Naive thymus-derived CD8-positive, alpha-beta T cell (primary cell): Measurements from ENCODE around the gene ID3. TPM values are rescaled to one million over a fixed set of nuclear protein-coding genes. Genes with fewer than 3 reads are reported as not detected.
"Not testable (repeated sequence)": the region's sequence is repeated elsewhere in the genome, so short reads cannot be mapped to it uniquely, and the experiment has no call there.

Experiments
- ATAC-seq, 2 donors: fragments of 150-1000 bp; cut with Tn5 transposase in 1 of 2; sonication (Bioruptor Pico), chemical (Tn5 transposase) in 1 of 2; 1 replicate in 1 of 2; 2 replicates in 1 of 2; pipeline ENCODE4 v1.10.0; 2021; ENCODE audit warnings: mild to moderate bottlenecking in 2 of 2, moderate library complexity in 2 of 2
- POLR2A ChIA-PET: fragments of 350-600 bp; sonication (Branson Sonifier 250); formaldehyde crosslinking; loops from one replicate; lab custom pipeline; 2021; ENCODE audit warnings: antibody characterized with exemption; lab: Charles Lee
- DNase-seq, 10 donors: peaks; one replicate each; pipeline versions ENCODE4 v3.0.0 to v3.0.0-alpha.2; 2020 to 2022
- H3K27ac Mint-ChIP-seq, 10 donors: one replicate each; pipeline ENCODE4 v1.8.0; 2020 to 2022; ENCODE audit warnings: mild to moderate bottlenecking in 10 of 10, mixed read lengths in 10 of 10, moderate library complexity in 4 of 10, inconsistent platforms in 1 of 10
- H3K27me3 Mint-ChIP-seq, 5 donors: one replicate each; pipeline ENCODE4 v1.8.0; 2021 to 2022; ENCODE audit warnings: mixed read lengths in 5 of 5
- H3K36me3 Mint-ChIP-seq, 3 donors: one replicate each; pipeline ENCODE4 v1.8.0; 2020 to 2022; ENCODE audit warnings: mixed read lengths in 3 of 3, mild to moderate bottlenecking in 2 of 3, inconsistent platforms in 1 of 3
- H3K4me1 Mint-ChIP-seq, 4 donors: one replicate each; pipeline ENCODE4 v1.8.0; 2021 to 2022; ENCODE audit warnings: mixed read lengths in 4 of 4
- H3K4me3 Mint-ChIP-seq, 10 donors: one replicate each; pipeline ENCODE4 v1.8.0; 2020 to 2022; ENCODE audit warnings: mild to moderate bottlenecking in 10 of 10, mixed read lengths in 10 of 10, moderate library complexity in 6 of 10, inconsistent platforms in 1 of 10
- H3K9me3 Mint-ChIP-seq, 9 donors: one replicate each; pipeline ENCODE4 v1.8.0; 2020 to 2022; ENCODE audit warnings: mixed read lengths in 9 of 9, mild to moderate bottlenecking in 3 of 9, inconsistent platforms in 1 of 9, moderate library complexity in 1 of 9
- polyA plus RNA-seq, 3 donors: library from polyadenylated mRNA; unstranded; fragments of 300-500 nt; fragmentation: Illumina TruSeq; gene quantifications; one replicate each; pipeline ENCODE4 v1.2.3, GENCODE V29; 2021
- total RNA-seq, 8 experiments: library from RNA in 2 of 8; stranded (reverse) in 2 of 8; gene quantifications; one replicate each; pipeline ENCODE4 v1.2.3 and lab custom pipeline; 2021 to 2026

ID3 gene
- total and polyA plus RNA-seq, 5 experiments from 2014 or later: 2.7 to 64.8 (median 10.0) TPM

DNA sequence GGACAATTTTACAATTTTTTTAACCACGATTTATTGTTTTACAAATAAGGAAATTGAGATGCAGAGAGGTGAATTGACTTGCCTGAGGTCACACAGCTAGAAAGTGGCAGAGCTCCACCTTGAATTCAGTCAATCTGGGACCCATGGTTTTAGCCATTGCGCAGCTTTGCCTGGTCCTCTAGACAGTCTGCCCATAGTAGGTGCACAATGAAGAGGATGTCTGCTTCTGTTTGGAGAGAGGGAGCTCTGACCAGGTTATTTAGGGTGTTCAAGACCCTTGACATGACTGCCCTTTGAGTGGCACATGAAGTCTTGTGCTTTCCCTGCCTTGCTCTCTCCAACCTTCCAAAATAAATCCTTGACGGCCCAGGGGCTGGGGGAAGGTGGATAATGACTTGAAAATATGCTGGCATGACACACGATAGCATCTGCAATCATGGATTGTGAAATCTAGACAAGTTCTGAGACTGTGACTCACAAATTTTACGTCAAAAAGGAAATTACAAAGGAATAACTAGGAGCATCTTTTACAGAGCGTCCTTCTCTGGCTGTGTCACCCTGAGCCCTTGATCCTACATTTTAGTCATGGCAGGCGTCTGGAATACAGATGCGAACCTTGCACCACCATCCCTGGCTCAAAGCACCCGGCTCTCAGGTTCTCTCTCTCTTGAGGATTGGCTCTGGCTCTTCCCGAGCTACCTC is 26.2 kb upstream of the ID3 start:
- DNase-seq (no peak), ATAC-seq (no peak)
- Mint-ChIP-seq H3K4me1 (peaks cover 16 to 38% (median 24%) of the 10 kb centered on the region in 4 donors), H3K36me3 (no peaks in the 10 kb centered on the region), H3K27ac (peak overlapping the region in 3 of 10 donors; percentile 7 to 33 (median 13)), H3K27me3 (no peaks in the 10 kb centered on the region), H3K9me3 (no peaks in the 10 kb centered on the region), H3K4me3 (no peak overlapping the region)
- POLR2A ChIA-PET: interaction anchor here (1.0 to 2.1 kb wide), 4 partner anchors 13 to 34 kb away, joined by 3 to 9 read pairs (median 4); no protein-coding TSS in a partner anchor

DNA sequence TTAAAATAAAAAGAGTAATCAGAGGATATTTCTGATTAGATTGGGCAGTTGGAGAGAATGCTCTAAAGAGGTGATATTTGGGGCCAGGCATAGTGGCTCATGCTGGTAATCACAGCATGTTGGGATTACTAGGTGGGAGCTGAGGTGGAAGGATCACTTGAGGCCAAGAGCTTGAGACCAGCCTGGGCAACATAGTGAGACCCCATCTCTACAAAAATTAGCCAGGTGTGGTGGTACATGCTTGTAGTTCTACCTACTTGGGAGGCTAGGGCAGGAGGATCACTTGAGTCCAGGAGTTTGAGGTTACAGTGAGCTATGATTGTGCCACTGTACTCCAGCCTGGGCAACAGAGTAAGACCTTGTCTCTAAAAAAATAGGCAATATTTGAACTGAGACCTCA is 24.4 kb upstream of the ID3 start:
- POLR2A ChIA-PET: interaction anchor here (2.0 to 3.6 kb wide), 2 partner anchors 9 to 18 kb away, joined by 6 to 24 read pairs; no protein-coding TSS in a partner anchor
- not testable (repeated sequence) for H3K36me3 Mint-ChIP-seq, H3K9me3 Mint-ChIP-seq, H3K4me3 Mint-ChIP-seq, H3K27ac Mint-ChIP-seq, ATAC-seq, DNase-seq, H3K27me3 Mint-ChIP-seq
- H3K4me1 Mint-ChIP-seq: peaks cover 12 to 32% (median 22%) of the 10 kb centered on the region in 4 donors

DNA sequence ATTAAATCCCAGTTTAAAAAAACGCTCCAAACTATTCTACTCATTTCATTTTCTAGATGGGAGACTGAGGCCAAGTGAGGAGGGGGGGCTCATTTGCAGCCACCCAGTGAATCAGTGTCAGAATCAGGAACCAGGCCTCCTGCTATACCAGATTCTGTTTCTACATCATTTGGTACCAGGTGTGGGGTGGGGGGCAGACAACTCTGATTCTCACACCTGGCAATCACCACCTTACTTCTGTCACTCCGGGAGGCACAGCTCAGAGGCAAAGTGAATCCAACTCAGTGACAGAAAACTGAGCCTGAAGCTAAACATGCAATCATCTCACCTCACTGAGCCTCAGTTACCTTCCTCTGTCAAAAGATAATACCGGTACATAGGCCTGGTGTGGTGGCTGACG is 23.5 kb upstream of the ID3 start:
- DNase-seq: no peak
- Mint-ChIP-seq H3K9me3 (no peaks in the 10 kb centered on the region), H3K27me3 (no peaks in the 10 kb centered on the region), H3K36me3 (no peaks in the 10 kb centered on the region), H3K4me1 (peaks cover 13 to 36% (median 28%) of the 10 kb centered on the region in 4 donors), H3K27ac (peak overlapping the region in 1 of 10 donors; percentile 34), H3K4me3 (no peak overlapping the region)
- POLR2A ChIA-PET: interaction anchor here (2.0 to 3.6 kb wide), 2 partner anchors 10 to 19 kb away, joined by 6 to 24 read pairs; no protein-coding TSS in a partner anchor
- no peak for ATAC-seq

DNA sequence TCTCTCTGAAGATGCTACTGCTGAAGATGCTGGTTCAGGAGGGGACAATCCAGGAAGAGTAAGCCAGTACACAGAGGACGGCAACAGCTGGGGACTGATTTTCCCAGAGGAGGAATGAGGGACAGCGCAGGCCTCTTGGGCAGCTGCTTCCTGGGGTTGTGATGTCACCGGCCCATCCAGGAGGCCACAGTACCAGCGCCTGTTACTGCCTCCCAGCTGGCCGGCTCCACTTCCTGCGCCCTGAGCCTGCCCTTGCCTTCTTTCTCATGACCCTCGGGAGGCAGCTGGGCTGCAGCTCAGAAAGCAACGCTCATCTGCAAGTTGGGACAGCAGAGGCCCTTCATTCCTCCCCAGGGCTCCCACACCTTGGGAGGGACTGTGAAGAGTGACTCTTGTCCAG is 21.9 kb upstream of the ID3 start:
- Mint-ChIP-seq H3K36me3 (no peaks in the 10 kb centered on the region), H3K4me3 (no peak overlapping the region), H3K4me1 (peaks cover 17 to 51% (median 41%) of the 10 kb centered on the region in 4 donors), H3K27ac (peak overlapping the region in 7 of 10 donors; percentile 13 to 58 (median 49)), H3K27me3 (no peaks in the 10 kb centered on the region), H3K9me3 (no peaks in the 10 kb centered on the region)
- DNase-seq (no peak), ATAC-seq (no peak)
- POLR2A ChIA-PET: interaction anchor here (0.6 to 3.6 kb wide), 11 partner anchors 9 to 40 kb away, joined by 3 to 24 read pairs (median 4); no protein-coding TSS in a partner anchor

DNA sequence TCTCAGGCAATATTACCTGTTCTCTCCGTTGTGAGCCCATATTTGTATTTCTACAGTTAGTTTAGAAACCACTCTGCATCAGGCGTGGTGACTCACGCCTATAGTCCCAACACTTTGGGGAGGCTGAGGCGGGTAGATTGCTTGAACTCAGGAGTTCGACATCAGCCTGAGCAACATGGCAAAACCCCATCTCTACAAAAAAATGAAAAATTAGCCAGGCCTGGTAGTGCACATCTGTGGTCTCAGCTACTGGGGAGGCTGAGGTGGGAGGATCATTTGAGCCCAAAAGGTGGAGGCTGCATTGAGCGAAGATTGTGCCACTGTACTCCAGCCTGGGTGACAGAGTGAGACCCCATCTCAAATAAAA is 19.7 kb upstream of the ID3 start:
- Mint-ChIP-seq H3K36me3 (peaks cover 0 to 2% (median 0%) of the 10 kb centered on the region in 3 donors), H3K27ac (peak overlapping the region in 7 of 10 donors; percentile 19 to 84 (median 49)), H3K9me3 (no peaks in the 10 kb centered on the region), H3K27me3 (no peaks in the 10 kb centered on the region), H3K4me1 (peaks cover 28 to 71% (median 64%) of the 10 kb centered on the region in 4 donors), H3K4me3 (peak overlapping the region in 5 of 10 donors; percentile 3 to 46 (median 29))
- DNase-seq: no peak
- POLR2A ChIA-PET: interaction anchor here (1.0 to 3.3 kb wide), 5 partner anchors 15 to 49 kb away, joined by 3 to 34 read pairs (median 5); partner anchors contain the start of gene ID3
- ATAC-seq: no peak

DNA sequence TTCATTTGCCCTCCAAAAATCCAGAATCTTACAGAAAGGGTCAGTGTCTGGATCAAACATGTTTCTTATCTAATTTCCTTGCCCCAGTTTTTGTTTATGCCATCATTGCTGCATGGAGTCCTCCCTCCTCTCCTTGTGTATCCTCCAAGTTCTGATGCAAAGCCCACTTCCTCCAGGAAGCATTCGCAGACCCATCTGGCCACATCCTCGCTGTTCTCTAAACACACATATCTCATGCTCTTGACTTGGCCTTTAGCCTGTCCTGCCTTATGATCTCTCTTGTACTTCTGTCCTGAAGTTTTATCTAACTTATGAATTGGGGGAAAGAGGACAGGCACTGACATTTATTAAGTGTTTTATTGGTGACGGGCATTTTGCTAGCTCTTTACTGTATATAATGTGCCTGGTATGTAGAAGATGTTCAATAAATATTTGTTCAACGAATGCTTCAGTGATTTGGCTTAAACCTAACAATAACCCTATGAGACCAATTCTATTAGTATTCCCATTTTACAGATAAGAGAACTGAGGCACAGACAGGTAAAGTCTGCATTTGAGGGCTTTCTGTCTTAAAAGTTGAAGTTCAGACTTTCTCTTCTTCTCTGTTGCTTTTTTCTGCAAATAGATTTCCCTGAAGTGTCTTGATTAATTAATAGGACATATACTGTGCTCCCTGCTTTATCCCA is 19.2 kb upstream of the ID3 start:
- Mint-ChIP-seq H3K27ac (peak overlapping the region; percentile 3 to 84 (median 56)), H3K9me3 (no peaks in the 10 kb centered on the region), H3K36me3 (peaks cover 0 to 2% (median 0%) of the 10 kb centered on the region in 3 donors), H3K4me1 (peaks cover 28 to 76% (median 68%) of the 10 kb centered on the region in 4 donors), H3K27me3 (no peaks in the 10 kb centered on the region), H3K4me3 (peak overlapping the region in 8 of 10 donors; percentile 20 to 57 (median 34))
- POLR2A ChIA-PET: interaction anchor here (1.0 to 4.6 kb wide), 7 partner anchors 10 to 49 kb away, joined by 3 to 44 read pairs (median 14); partner anchors contain the start of gene ID3
- DNase-seq (no peak), ATAC-seq (peak; percentile 29 to 47)

DNA sequence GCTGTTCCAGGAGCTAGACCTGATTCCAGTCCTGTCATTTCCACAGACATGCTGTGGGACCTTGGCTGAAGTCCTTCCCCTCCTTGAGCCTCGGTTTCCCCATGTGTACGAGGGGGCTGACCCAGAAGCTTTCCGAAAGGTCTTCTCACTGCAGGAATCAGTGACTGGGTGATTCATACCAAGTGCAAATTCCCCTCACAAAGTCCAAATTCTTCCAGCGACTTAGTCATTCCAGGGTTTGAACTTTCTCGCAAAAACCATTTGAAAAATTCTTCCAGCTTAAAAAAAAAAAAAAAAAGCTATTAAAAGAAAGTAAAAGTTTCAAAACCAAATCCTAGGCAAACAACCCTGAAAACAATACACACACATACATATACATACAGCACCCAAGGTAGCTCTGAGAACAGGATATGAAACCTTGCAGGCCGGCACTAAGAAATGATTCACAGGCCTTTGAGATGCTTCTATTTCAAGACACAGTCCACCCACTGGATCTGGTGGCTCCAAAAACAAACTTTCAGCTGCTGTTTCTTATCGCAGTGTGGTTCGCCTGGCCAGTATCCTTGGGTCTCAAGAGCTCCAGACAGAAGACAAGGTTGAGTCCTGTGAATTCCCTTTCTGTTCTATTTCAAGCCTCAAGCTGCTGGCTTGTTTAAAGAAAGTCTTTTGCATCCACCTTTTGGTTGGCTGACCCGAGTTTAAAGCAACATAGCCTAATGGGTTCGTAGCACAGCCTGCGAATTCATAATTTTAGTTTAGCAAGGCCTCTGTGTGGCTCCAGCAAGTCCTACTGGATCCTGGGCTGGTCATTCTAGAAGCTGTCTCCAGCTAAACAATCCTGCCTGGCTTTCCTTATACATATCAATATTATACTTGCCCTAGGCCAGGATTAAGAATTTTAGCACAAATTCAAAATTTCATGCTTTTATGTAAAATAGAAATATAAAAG is 18.0 kb upstream of the ID3 start:
- ATAC-seq: peak; percentile 68 to 78
- Mint-ChIP-seq H3K4me1 (peaks cover 28 to 74% (median 69%) of the 10 kb centered on the region in 4 donors), H3K36me3 (peaks cover 0 to 2% (median 0%) of the 10 kb centered on the region in 3 donors), H3K9me3 (no peaks in the 10 kb centered on the region), H3K27me3 (no peaks in the 10 kb centered on the region), H3K4me3 (peak overlapping the region; percentile 21 to 65 (median 58)), H3K27ac (peak overlapping the region; percentile 70 to 94 (median 86))
- DNase-seq: no peak
- POLR2A ChIA-PET: interaction anchor here (0.6 to 9.1 kb wide), 21 partner anchors 9 to 114 kb away, joined by 3 to 65 read pairs (median 5); partner anchors contain the start of genes ID3 and RPL11

DNA sequence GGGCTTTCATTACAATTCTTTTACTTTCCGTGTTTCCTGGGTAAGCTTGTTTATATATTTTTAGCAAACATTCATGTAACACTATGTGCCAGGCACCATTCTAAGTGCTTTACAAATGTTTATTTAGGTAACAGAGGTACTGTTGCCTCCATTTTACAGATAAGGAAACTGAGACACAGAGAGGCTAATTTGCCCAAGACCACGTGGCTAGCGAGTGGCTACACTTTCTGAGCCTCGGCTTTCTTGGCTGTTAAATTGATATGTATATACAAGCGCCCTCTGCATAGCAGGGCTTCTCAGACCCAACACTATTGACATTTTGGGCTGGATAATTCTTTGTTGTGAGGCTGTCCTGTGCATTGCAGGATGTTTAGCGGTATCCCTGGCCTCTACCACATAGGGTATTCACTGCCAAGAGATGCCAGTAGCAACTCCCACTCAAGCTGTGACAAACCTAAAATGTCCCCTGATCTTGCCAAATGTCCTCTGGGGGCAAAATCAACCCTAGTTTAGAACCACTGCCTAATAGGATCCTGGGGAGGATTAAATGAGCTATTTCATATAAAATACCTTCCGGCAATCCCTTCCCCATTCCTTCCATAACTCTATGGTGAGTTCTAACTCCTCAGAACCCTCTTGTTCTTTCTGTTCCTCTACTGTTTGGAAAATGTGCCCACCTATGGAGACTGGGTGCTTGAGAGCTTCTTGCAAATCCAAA is 17.2 kb upstream of the ID3 start:
- Mint-ChIP-seq H3K27me3 (no peaks in the 10 kb centered on the region), H3K9me3 (no peaks in the 10 kb centered on the region), H3K27ac (peak overlapping the region; percentile 31 to 94 (median 86)), H3K4me3 (peak overlapping the region in 6 of 10 donors; percentile 16 to 65 (median 60)), H3K4me1 (peaks cover 28 to 74% (median 68%) of the 10 kb centered on the region in 4 donors), H3K36me3 (peaks cover 0 to 2% (median 0%) of the 10 kb centered on the region in 3 donors)
- DNase-seq (no peak), ATAC-seq (no peak)
- POLR2A ChIA-PET: interaction anchor here (0.6 to 9.1 kb wide), 18 partner anchors 8 to 115 kb away, joined by 3 to 65 read pairs (median 7); partner anchors contain the start of genes ID3 and RPL11

DNA sequence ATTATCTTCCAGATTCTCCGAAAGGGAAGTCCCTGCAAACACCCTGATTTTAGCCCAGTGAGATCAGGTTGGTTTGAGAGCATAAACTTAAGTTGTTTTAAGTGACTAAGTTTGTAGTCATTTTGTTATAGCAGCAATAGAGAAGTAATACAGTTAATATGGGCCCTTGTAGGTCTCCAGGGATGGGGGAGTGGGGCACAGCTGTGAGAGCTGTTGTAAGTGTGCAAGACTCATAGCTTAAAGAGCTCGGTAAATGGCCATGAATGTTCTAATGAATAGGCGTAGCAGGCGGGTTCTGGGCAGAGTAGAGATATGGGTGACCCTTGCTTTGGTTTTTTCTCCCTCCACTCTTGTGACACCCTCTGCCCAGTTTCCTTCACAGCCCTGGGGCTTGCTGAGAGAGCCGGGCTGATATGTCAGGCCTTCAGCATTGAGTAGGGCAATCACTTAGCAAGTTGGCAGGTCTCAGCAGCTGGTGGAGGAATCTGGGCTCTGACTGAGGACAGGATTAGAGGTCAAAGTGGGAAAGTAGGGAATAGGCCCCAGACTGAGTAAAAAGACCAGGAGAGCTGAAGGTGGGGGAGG is 16.0 kb upstream of the ID3 start:
- H3K9me3 Mint-ChIP-seq: no peaks in the 10 kb centered on the region
- peaks cover 23 to 63% (median 62%) of the 10 kb centered on the region in 4 donors for H3K4me1 Mint-ChIP-seq
- DNase-seq (no peak), ATAC-seq (no peak)
- peaks cover 0 to 2% (median 0%) of the 10 kb centered on the region in 3 donors for H3K36me3 Mint-ChIP-seq
- peak overlapping the region; percentile 33 to 90 (median 71) for H3K27ac Mint-ChIP-seq
- POLR2A ChIA-PET: interaction anchor here (0.7 to 9.1 kb wide), 7 partner anchors 10 to 69 kb away, joined by 3 to 65 read pairs (median 17); partner anchors contain the start of gene ID3
- no peaks in the 10 kb centered on the region for H3K27me3 Mint-ChIP-seq
- peak overlapping the region in 3 of 10 donors; percentile 5 to 12 (median 8) for H3K4me3 Mint-ChIP-seq

DNA sequence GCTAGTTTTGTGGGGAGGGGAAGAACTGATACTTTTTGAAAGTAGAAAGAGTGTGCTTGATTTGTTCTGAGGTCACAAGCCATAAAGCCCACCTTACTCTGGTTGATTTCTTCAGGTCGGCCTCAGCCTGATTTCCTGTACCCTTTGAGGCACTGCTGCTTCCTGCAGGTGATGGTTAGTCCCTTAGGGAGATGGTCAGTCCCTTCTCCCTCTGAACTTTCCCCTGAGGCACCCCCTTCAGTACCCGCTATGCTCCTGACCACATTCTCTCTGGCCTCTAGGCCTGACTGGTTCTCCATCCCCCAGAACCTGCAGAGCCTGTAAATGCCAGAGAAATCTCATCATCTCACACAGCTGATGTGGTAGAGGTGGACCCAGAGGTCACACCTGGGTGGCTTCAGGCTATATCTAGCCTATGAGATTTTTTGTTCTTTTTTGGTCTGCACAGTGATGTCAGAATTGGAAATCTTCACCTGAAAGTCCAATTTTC is 15.0 kb upstream of the ID3 start:
- H3K27ac Mint-ChIP-seq: peak overlapping the region in 9 of 10 donors; percentile 54 to 87 (median 70)
- H3K4me3 Mint-ChIP-seq: peak overlapping the region in 1 of 10 donors; percentile 29
- no peaks in the 10 kb centered on the region for H3K9me3 Mint-ChIP-seq
- peaks cover 22 to 61% (median 59%) of the 10 kb centered on the region in 4 donors for H3K4me1 Mint-ChIP-seq
- ATAC-seq (peak; percentile 15 to 70), DNase-seq (peak in 2 of 10 donors; percentile 16 to 34)
- H3K36me3 Mint-ChIP-seq: peaks cover 0 to 2% (median 0%) of the 10 kb centered on the region in 3 donors
- POLR2A ChIA-PET: interaction anchor here (0.6 to 9.1 kb wide), 6 partner anchors 9 to 256 kb away, joined by 5 to 65 read pairs (median 28); partner anchors contain the start of gene ID3
- H3K27me3 Mint-ChIP-seq: peaks cover 0 to 1% (median 0%) of the 10 kb centered on the region in 5 donors
